Germinal center (tissue), 1 donor: ENCODE measurements around the gene NXPH1.

Experiments used
- DNase-seq: peaks from one replicate; pipeline ENCODE4 v3.0.0; 2012; ENCODE audit warnings: mixed read lengths, low spot score

Gene NXPH1

GRCh38 chr7:8597565-8597964 lies 164.2 kb downstream of the NXPH1 start:
- no peak for DNase-seq

- no peak for DNase-seq
Measured at GRCh38 chr7:8601121-8601520, 167.7 kb downstream of the NXPH1 start.

GRCh38 chr7:8605221-8605620 lies 171.8 kb downstream of the NXPH1 start:
- no peak for DNase-seq

GRCh38 chr7:8612584-8612983 lies 179.2 kb downstream of the NXPH1 start:
- DNase-seq, result no peak

GRCh38 chr7:8613191-8613590 lies 179.8 kb downstream of the NXPH1 start:
- no peak for DNase-seq

GRCh38 chr7:8615019-8615418 lies 181.6 kb downstream of the NXPH1 start:
- no peak for DNase-seq

GRCh38 chr7:8618441-8619070 lies 185.1 kb downstream of the NXPH1 start:
- no peak for DNase-seq

- no peak for DNase-seq
Measured at GRCh38 chr7:8620169-8620568, 186.8 kb downstream of the NXPH1 start.

GRCh38 chr7:8625612-8626011 lies 192.2 kb downstream of the NXPH1 start:
- DNase-seq, result no peak

- DNase-seq, result no peak
Measured at GRCh38 chr7:8627325-8627724, 193.9 kb downstream of the NXPH1 start.

GRCh38 chr7:8628656-8629055 lies 195.2 kb downstream of the NXPH1 start:
- no peak for DNase-seq

- no peak for DNase-seq
Measured at GRCh38 chr7:8629504-8629903, 196.1 kb downstream of the NXPH1 start.

- DNase-seq, result no peak
Measured at GRCh38 chr7:8637322-8637721, 203.9 kb downstream of the NXPH1 start.

GRCh38 chr7:8638076-8638475 lies 204.7 kb downstream of the NXPH1 start:
- no peak for DNase-seq

- DNase-seq, result no peak
Measured at GRCh38 chr7:8639668-8640067, 206.3 kb downstream of the NXPH1 start.

- DNase-seq, result no peak
Measured at GRCh38 chr7:8640671-8641070, 207.3 kb downstream of the NXPH1 start.

GRCh38 chr7:8668627-8669500 lies 235.5 kb downstream of the NXPH1 start:
- no peak for DNase-seq

GRCh38 chr7:8669501-8669851 lies 236.1 kb downstream of the NXPH1 start:
- DNase-seq, result no peak

- DNase-seq, result no peak
Measured at GRCh38 chr7:8684426-8684825, 251.0 kb downstream of the NXPH1 start.

- no peak for DNase-seq
Measured at GRCh38 chr7:8699875-8700624, 266.6 kb downstream of the NXPH1 start.

GRCh38 chr7:8702807-8703206 lies 269.4 kb downstream of the NXPH1 start:
- no peak for DNase-seq

GRCh38 chr7:8710124-8710523 lies 276.7 kb downstream of the NXPH1 start:
- no peak for DNase-seq

GRCh38 chr7:8714791-8715190 lies 281.4 kb downstream of the NXPH1 start:
- no peak for DNase-seq
